Measurements from ENCODE around the gene GDAP1L1.

The GDAP1L1 gene

DNA sequence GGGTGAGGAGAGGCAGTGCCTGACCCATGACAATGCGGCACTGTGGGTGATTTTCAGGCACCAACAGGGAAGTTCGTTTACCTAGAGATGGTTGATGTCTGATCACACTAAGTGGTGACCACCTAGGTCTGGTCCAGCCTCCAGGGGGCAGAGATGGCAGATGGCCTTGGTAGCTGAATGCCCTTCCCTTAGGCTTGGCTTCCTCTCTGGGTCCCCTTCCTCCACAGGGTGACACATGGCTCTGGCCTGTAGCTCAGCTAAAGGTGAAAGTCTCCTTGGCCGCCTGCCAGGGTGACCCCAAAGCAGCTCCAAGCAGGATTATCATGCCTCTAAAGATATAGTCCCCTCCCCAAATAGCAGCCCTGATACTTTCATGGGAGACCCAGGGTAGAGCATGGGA, 6.4 kb downstream of the GDAP1L1 start:
- H3K4ac ChIP-seq (ENCODE audit: low read depth in 1 of 2, low read length in 2 of 2) = no peak overlapping the region
- no peak overlapping the region for H3K23ac ChIP-seq (ENCODE audit: low read length in 2 of 2)
- no peak overlapping the region for H3K14ac ChIP-seq (ENCODE audit: low read length in 2 of 2)
- no peak overlapping the region for H3K27ac ChIP-seq (ENCODE audit: low read length, poor library complexity, severe bottlenecking)
- no peaks in the 10 kb centered on the region for H3K9me3 ChIP-seq (ENCODE audit: control insufficient read depth, low read length)
- H3K18ac ChIP-seq (ENCODE audit: low read depth in 1 of 2, low read length in 2 of 2) = no peak overlapping the region
- no peak for DNase-seq
- WGBS = 55% methylated on average over 3 of the region's 3 CpGs
- no peak overlapping the region for H2AFZ ChIP-seq (ENCODE audit: low read depth, low read length)
- H3K4me2 ChIP-seq (ENCODE audit: low read length, poor library complexity, severe bottlenecking) = no peak overlapping the region
- H3K27me3 ChIP-seq (ENCODE audit: control insufficient read depth in 1 of 2, insufficient read depth in 1 of 2, low read length in 2 of 2) = peaks cover 2 to 15% of the 10 kb centered on the region in 2 experiments
- no peak overlapping the region for H2BK12ac ChIP-seq (ENCODE audit: low read length in 2 of 2)
- H3K4me1 ChIP-seq (ENCODE audit: control insufficient read depth, insufficient read depth, low read depth, low read length) = peaks cover 2% of the 10 kb centered on the region
- H3K36me3 ChIP-seq (ENCODE audit: control insufficient read depth in 1 of 2, insufficient read depth in 2 of 2, low read depth in 1 of 2, low read length in 2 of 2) = no peaks in the 10 kb centered on the region
- no peak overlapping the region for H2AK5ac ChIP-seq (ENCODE audit: low read length, severe bottlenecking)
- no peak overlapping the region for H4K91ac ChIP-seq (ENCODE audit: low read length)
- H3K9ac ChIP-seq (ENCODE audit: low read length) = no peak overlapping the region
- no peak overlapping the region for H2BK120ac ChIP-seq (ENCODE audit: low read depth, low read length)
- H3K4me3 ChIP-seq (ENCODE audit: insufficient read depth in 1 of 2, low read depth in 1 of 2, low read length in 2 of 2) = no peak overlapping the region
- no peak overlapping the region for H4K8ac ChIP-seq (ENCODE audit: low read length)
- H3K79me1 ChIP-seq (replicated peaks; ENCODE audit: low read length, poor library complexity, severe bottlenecking) = no peaks in the 10 kb centered on the region
- H2BK5ac ChIP-seq (ENCODE audit: low read depth, low read length, poor library complexity, severe bottlenecking) = no peak overlapping the region
- H2BK15ac ChIP-seq (ENCODE audit: low read depth, poor library complexity, severe bottlenecking) = no peak overlapping the region

DNA sequence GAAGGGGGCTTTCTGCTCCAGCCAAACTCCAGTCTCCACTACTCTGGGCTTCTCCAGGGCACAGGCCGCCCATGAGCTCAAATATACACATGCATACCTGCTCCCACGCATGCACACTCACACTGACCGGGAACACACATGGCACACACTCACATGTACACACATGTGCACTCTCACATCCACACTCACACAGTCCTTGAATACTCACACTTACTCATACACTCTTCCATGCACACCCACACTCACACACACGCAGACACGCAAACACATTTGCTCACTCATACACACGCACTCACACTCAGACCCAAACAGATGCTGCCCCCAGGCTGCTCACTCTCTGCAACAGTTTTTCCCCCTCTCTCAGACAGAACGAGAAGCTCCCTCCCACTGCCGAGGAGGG, 7.0 kb downstream of the GDAP1L1 start:
- no peak overlapping the region for H3K9ac ChIP-seq (ENCODE audit: low read length)

DNA sequence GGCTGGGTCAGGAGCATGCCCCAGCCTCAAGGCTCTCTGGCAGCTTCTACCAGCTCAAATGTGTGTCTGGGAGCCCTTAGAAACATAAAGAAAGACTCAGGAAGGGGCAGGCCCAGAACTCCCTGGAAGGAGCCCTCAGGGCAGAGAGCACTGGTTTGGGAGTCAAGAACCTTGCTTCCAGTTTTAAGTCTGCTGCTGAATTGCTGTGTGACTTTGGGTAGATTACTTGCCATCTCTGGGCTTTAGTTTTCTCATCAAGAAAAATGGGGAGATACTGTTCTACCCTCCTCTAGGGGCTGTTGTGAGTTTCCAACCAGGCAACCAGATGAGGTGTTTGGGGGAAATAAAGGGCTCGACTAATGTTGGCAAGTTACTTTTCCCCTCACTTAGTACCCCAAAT, 8.8 kb downstream of the GDAP1L1 start:
- Histone ChIP-seq H3K79me1 (replicated peaks; ENCODE audit: low read length, poor library complexity, severe bottlenecking) (no peaks in the 10 kb centered on the region), H4K91ac (ENCODE audit: low read length) (no peak overlapping the region), H3K23ac (ENCODE audit: low read length in 2 of 2) (no peak overlapping the region), H3K4ac (ENCODE audit: low read depth in 1 of 2, low read length in 2 of 2) (no peak overlapping the region), H3K27ac (ENCODE audit: low read length, poor library complexity, severe bottlenecking) (no peak overlapping the region), H2BK120ac (ENCODE audit: low read depth, low read length) (no peak overlapping the region), H3K4me1 (ENCODE audit: control insufficient read depth, insufficient read depth, low read depth, low read length) (peaks cover 2% of the 10 kb centered on the region), H2AK5ac (ENCODE audit: low read length, severe bottlenecking) (no peak overlapping the region), H2BK5ac (ENCODE audit: low read depth, low read length, poor library complexity, severe bottlenecking) (no peak overlapping the region), H3K18ac (ENCODE audit: low read depth in 1 of 2, low read length in 2 of 2) (no peak overlapping the region), H2BK15ac (ENCODE audit: low read depth, poor library complexity, severe bottlenecking) (no peak overlapping the region), H3K9ac (ENCODE audit: low read length) (no peak overlapping the region), H3K4me2 (ENCODE audit: low read length, poor library complexity, severe bottlenecking) (no peak overlapping the region), H3K36me3 (ENCODE audit: control insufficient read depth in 1 of 2, insufficient read depth in 2 of 2, low read depth in 1 of 2, low read length in 2 of 2) (no peaks in the 10 kb centered on the region), H3K14ac (ENCODE audit: low read length in 2 of 2) (no peak overlapping the region), H3K27me3 (ENCODE audit: control insufficient read depth in 1 of 2, insufficient read depth in 1 of 2, low read length in 2 of 2) (peaks cover 0 to 10% of the 10 kb centered on the region in 2 experiments), H3K9me3 (ENCODE audit: control insufficient read depth, low read length) (no peaks in the 10 kb centered on the region), H2BK12ac (ENCODE audit: low read length in 2 of 2) (no peak overlapping the region), H4K8ac (ENCODE audit: low read length) (no peak overlapping the region), H3K4me3 (ENCODE audit: insufficient read depth in 1 of 2, low read depth in 1 of 2, low read length in 2 of 2) (no peak overlapping the region), H2AFZ (ENCODE audit: low read depth, low read length) (no peak overlapping the region)
- WGBS = no CpG with 5 or more reads among the region's 1 CpG
- DNase-seq = no peak

More for the DNA sequence above, 7.0 kb downstream of the GDAP1L1 start:
- Histone ChIP-seq H2BK5ac (ENCODE audit: low read depth, low read length, poor library complexity, severe bottlenecking) (no peak overlapping the region), H3K27ac (ENCODE audit: low read length, poor library complexity, severe bottlenecking) (no peak overlapping the region), H3K36me3 (ENCODE audit: control insufficient read depth in 1 of 2, insufficient read depth in 2 of 2, low read depth in 1 of 2, low read length in 2 of 2) (no peaks in the 10 kb centered on the region), H3K14ac (ENCODE audit: low read length in 2 of 2) (no peak overlapping the region), H2BK12ac (ENCODE audit: low read length in 2 of 2) (no peak overlapping the region), H3K18ac (ENCODE audit: low read depth in 1 of 2, low read length in 2 of 2) (no peak overlapping the region), H3K9me3 (ENCODE audit: control insufficient read depth, low read length) (no peaks in the 10 kb centered on the region), H4K8ac (ENCODE audit: low read length) (no peak overlapping the region), H3K79me1 (replicated peaks; ENCODE audit: low read length, poor library complexity, severe bottlenecking) (no peaks in the 10 kb centered on the region), H3K4me1 (ENCODE audit: control insufficient read depth, insufficient read depth, low read depth, low read length) (peaks cover 2% of the 10 kb centered on the region), H2BK120ac (ENCODE audit: low read depth, low read length) (no peak overlapping the region), H2AFZ (ENCODE audit: low read depth, low read length) (no peak overlapping the region), H2AK5ac (ENCODE audit: low read length, severe bottlenecking) (no peak overlapping the region), H3K4ac (ENCODE audit: low read depth in 1 of 2, low read length in 2 of 2) (no peak overlapping the region), H3K27me3 (ENCODE audit: control insufficient read depth in 1 of 2, insufficient read depth in 1 of 2, low read length in 2 of 2) (peaks cover 0 to 15% of the 10 kb centered on the region in 2 experiments), H3K4me2 (ENCODE audit: low read length, poor library complexity, severe bottlenecking) (no peak overlapping the region), H3K4me3 (ENCODE audit: insufficient read depth in 1 of 2, low read depth in 1 of 2, low read length in 2 of 2) (no peak overlapping the region), H2BK15ac (ENCODE audit: low read depth, poor library complexity, severe bottlenecking) (no peak overlapping the region), H3K23ac (ENCODE audit: low read length in 2 of 2) (no peak overlapping the region), H4K91ac (ENCODE audit: low read length) (no peak overlapping the region)
- no peak for DNase-seq
- 76% methylated on average over 8 of the region's 8 CpGs for WGBS

DNA sequence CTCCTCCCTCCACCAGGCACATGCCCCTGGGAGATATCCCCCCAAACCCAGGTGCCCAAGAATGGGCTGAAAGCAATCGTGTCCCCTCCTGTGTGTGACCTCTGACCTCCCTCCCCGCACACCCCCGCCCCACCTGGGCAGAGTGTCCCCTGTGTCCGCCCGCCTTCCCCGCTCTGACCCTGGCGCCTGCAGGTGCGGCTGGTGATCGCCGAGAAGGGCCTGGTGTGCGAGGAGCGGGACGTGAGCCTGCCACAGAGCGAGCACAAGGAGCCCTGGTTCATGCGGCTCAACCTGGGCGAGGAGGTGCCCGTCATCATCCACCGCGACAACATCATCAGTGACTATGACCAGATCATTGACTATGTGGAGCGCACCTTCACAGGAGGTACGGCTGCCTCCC, 9.9 kb downstream of the GDAP1L1 start:
- H2BK120ac ChIP-seq (ENCODE audit: low read depth, low read length) = no peak overlapping the region
- H3K27me3 ChIP-seq (ENCODE audit: control insufficient read depth in 1 of 2, insufficient read depth in 1 of 2, low read length in 2 of 2) = peaks cover 3 to 15% of the 10 kb centered on the region in 2 experiments
- DNase-seq = no peak
- no peak overlapping the region for H3K4ac ChIP-seq (ENCODE audit: low read depth in 1 of 2, low read length in 2 of 2)
- H2BK5ac ChIP-seq (ENCODE audit: low read depth, low read length, poor library complexity, severe bottlenecking) = no peak overlapping the region
- H3K4me1 ChIP-seq (ENCODE audit: control insufficient read depth, insufficient read depth, low read depth, low read length) = peaks cover 2% of the 10 kb centered on the region
- no peaks in the 10 kb centered on the region for H3K79me1 ChIP-seq (replicated peaks; ENCODE audit: low read length, poor library complexity, severe bottlenecking)
- no peak overlapping the region for H2BK12ac ChIP-seq (ENCODE audit: low read length in 2 of 2)
- H3K4me2 ChIP-seq (ENCODE audit: low read length, poor library complexity, severe bottlenecking) = no peak overlapping the region
- WGBS = 89% methylated on average over 21 of the region's 21 CpGs
- no peaks in the 10 kb centered on the region for H3K9me3 ChIP-seq (ENCODE audit: control insufficient read depth, low read length)
- H3K14ac ChIP-seq (ENCODE audit: low read length in 2 of 2) = no peak overlapping the region
- no peak overlapping the region for H2BK15ac ChIP-seq (ENCODE audit: low read depth, poor library complexity, severe bottlenecking)
- H4K8ac ChIP-seq (ENCODE audit: low read length) = no peak overlapping the region
- H3K36me3 ChIP-seq (ENCODE audit: control insufficient read depth in 1 of 2, insufficient read depth in 2 of 2, low read depth in 1 of 2, low read length in 2 of 2) = no peaks in the 10 kb centered on the region
- no peak overlapping the region for H4K91ac ChIP-seq (ENCODE audit: low read length)
- H3K4me3 ChIP-seq (ENCODE audit: insufficient read depth in 1 of 2, low read depth in 1 of 2, low read length in 2 of 2) = no peak overlapping the region
- no peak overlapping the region for H3K18ac ChIP-seq (ENCODE audit: low read depth in 1 of 2, low read length in 2 of 2)
- H2AK5ac ChIP-seq (ENCODE audit: low read length, severe bottlenecking) = no peak overlapping the region
- no peak overlapping the region for H3K27ac ChIP-seq (ENCODE audit: low read length, poor library complexity, severe bottlenecking)
- H3K23ac ChIP-seq (ENCODE audit: low read length in 2 of 2) = no peak overlapping the region
- no peak overlapping the region for H3K9ac ChIP-seq (ENCODE audit: low read length)
- no peak overlapping the region for H2AFZ ChIP-seq (ENCODE audit: low read depth, low read length)
